Medulla oblongata (tissue), 1 donor: ENCODE measurements around the gene OR2AP1.
"Not testable (repeated sequence)": the region's sequence is repeated elsewhere in the genome, so short reads cannot be mapped to it uniquely, and the experiment has no call there.

ENCODE experiments used
- DNase-seq: peaks from one replicate; pipeline ENCODE4 v3.0.0-alpha.2; 2015; ENCODE audit errors: extremely low spot score

The OR2AP1 gene

GRCh38 chr12:55572168-55572567, at the start of gene OR2AP1:
OR2AP1 (plus strand) TSS chr12:55572468; CDS start chr12:55574415, 1,947 bp downstream.
- no peak for DNase-seq

GRCh38 chr12:55548235-55548634, 24.0 kb upstream of the OR2AP1 start:
- not testable (repeated sequence) for DNase-seq

DNA sequence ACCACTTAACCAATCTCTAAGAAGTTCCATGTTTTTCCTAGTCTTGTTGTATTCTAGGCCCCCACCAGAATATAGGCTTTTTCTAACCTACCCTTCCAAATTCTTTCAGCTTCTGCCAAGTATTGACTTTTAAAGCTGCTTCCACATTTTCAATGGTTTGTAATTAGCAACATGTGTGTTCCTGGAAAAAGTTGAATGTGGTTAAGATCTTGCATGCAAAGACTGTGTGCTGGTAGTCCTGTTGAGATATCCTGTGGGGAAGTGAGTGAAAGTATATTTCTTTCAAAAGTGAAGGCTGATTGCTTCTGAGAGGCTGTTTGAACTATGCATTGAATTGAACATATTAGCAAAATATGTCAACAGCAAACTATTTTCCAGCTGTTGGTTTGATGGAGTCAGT, 23.5 kb upstream of the OR2AP1 start:
- DNase-seq = no peak

GRCh38 chr12:55549302-55549701, 23.0 kb upstream of the OR2AP1 start, which contains the start of gene OR6C4:
OR6C4 (plus strand) TSS chr12:55549602; CDS start chr12:55551227, 1,625 bp downstream.
- DNase-seq = no peak

DNA sequence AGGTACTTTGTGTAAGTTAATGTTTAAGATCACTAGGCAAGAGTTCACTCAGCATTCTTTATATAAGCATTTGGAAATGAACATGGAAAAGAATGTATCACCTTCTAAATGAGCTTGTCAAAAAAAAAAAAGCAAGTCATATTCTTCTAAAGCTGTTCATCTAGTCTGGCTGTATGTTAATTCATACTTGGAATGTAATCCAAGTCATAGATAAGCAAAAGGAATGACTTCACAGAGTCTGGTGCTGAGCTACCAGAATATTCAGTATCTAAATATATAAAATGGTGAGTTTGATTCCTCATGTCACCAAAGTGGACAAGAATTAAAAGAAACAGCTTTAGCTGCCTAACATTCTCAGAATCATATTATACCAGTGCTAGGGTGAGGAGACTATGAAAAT, 18.0 kb upstream of the OR2AP1 start:
- no peak for DNase-seq

- not testable (repeated sequence) for DNase-seq
Observed at GRCh38 chr12:55570060-55570459, 2.2 kb upstream of the OR2AP1 start.

DNA sequence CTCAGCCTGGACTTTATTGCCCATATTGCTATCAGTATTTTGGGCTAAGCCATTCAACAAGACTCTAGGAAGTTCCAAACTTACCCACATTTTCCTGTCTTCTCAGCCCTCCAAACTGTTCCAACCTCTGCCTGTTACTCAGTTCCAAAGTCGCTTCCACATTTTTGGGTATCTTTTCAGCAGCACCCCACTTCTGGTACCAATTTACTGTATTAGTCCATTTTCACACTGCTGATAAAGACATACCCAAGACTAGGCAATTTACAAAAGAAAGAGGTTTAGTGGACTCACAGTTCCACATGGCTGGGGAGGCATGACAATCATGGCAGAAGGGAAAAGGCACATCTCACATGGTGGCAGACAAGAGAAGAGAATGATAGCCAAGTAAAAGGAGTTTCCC, 1.6 kb upstream of the OR2AP1 start:
- DNase-seq = not testable (repeated sequence)

DNA sequence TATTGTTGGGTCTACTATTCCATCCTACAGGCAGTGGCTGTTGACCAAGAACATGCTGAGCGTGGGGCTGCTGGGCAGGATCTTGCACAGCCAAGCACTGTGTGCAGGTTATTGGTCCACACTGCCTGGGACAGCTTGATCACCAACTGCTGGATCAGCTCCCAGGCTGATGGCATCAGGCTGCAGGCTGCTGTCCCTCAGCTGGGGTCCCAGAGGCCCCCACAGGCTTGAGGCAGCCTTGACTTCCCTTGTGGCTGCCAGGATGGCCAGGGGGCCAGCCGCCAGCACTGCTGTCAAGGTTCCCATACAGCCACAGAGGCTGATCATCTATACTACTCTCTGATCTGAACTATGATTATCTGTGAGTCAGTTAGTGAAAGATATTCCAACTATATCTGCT, 9.8 kb downstream of the OR2AP1 start:
- no peak for DNase-seq

DNA sequence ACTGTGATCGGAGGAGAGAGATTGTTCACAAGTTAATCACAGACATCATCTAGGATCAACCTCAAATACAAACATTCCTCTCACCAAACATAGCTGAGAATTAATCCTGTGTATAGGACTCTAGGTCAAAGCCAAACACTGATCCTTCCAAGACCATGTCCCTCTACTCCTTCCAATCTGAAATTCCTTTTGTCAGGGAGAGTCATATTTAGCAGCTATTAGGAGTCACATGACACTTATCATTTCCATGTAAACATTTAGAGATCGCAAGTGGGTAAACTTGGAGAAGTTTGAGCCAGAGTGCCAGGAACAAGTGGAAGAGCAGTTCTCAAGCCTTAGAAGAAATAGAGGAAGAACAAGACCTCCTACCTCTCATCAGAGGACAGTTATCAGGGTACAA, 13.5 kb downstream of the OR2AP1 start:
- DNase-seq = no peak

GRCh38 chr12:55590152-55590551, 17.9 kb downstream of the OR2AP1 start:
- DNase-seq = not testable (repeated sequence)

DNA sequence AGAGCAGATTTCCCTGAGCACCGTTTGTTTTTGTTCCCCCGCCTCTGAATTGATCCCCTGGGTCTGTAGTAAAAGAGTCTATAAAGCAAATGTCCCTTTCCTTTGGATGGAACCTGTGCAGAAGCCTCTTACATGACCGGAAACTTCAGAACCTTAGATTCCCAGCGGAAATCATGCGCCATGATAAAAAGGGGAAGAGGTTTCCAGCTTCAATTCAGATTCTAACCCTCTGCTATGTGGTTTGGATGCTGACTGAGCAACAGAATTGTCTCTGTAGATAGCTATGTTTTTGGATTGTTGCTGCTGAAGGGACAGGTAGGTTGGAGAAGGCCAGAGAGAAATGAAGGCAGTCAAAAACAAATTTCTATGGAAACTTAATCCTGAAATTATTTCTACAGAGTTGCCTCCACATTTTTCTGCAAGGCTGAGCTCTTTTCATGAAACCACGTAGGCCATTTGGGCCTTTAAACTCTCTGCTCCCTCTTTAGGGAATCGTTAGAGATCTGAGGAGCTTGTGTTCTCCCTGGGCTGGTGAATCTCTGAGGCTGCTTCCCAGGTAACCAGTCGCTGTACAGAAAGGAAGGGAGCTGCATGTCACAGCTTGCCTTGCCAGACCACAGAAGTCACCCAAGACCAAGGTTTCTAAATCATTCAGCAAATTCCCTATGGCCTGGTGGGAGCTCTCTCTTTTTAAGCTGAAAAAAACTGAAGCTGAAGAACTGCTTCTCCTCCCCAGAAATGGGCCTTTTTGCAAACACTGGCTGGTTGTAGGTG, 35.7 kb downstream of the OR2AP1 start:
- no peak for DNase-seq

- DNase-seq = no peak
Observed at GRCh38 chr12:55610598-55610997, 38.3 kb downstream of the OR2AP1 start.

DNA sequence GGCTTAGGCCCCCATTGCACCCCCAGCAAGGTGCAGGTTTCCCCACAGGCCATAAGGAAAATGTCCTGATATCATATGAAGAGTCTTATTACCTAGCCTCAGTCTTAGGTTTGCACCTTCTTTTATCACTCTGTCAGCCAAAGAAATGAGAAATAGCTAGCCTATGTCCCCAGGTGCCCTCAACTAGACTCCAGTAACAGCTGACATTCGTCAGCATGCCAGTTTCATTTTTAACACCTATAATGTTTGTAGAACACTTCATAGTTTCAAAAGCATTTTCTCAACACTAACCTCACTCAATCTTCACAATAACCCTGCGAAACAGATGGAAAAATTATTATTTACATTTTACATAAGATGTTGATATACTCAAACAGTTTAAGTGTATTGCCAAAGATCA, 40.4 kb downstream of the OR2AP1 start:
- DNase-seq = no peak

GRCh38 chr12:55614764-55615163, 42.5 kb downstream of the OR2AP1 start:
- DNase-seq = no peak

DNA sequence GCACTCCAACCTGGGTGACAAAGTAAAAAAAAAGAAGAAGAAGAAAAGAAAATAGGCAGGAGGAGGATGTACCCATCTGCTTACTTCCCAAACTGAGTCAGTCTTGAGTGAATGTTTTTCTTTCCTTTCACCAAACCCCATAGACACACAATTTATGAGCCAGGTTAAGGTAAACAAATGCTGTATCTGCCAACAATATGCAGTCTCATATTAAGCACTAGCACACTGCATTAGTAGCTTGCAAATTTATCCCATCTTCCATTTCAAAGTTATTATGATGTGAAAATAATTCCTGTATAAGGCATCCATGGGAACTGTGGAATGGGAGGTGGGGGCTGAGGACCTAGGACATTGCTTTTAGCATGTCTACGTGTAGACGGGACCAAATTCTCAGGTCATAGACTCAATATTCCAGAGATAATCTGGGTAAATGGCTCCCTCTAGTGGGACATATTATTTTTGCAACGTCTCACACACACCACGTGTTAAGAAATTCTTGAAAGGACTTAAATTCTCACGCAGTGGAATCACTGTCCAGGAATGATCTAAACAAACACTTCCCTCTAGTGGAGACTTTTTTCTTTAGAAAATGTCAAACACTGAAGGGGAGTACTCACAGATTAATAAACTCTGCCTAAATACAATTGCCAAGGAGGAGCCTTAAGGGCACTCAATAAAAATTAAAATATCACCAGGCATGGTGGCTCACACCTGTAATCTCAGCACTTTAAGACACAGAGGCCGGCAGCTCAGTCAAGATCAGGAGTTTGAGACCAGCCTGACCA, 47.3 kb downstream of the OR2AP1 start:
- peak; percentile 94 for DNase-seq

DNA sequence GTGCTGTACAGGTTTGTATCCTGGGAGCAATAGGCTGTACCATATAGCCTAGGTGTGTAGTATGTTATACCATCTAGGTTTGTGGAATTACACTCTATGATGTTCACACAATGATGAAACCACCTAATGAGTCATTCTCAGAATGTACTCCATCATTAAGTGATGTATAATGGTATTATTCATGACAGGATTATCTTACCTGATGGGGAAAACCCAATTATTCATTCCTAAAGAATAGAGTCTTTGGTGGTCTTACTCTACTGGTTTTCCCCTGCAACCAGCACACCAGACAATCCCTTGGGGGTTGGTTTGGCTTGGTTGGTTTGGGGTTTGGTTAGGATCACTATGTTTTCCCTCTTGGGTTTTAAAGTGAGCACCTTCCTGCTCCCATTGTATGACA, 51.8 kb downstream of the OR2AP1 start:
- DNase-seq = no peak
